ENCODE data around the gene LEMD1. TPM values are rescaled to one million over a fixed set of nuclear protein-coding genes. Genes with fewer than 3 reads are reported as not detected.
A peak's percentile ranks its signal among the peaks of the same experiment; 100 is the strongest.

The LEMD1 gene
- total RNA-seq, 2 experiments from 2014 or later, result not detected

GRCh38 chr1:205442051-205442725, 20.3 kb upstream of the LEMD1 start:
- no peak overlapping the region for H3K4me3 Mint-ChIP-seq
- Histone ChIP-seq H3K4me1 (ENCODE audit: insufficient read depth, low read length) (peaks cover 31% of the 10 kb centered on the region), H3K36me3 (ENCODE audit: insufficient read depth, low read length) (no peaks in the 10 kb centered on the region), H3K4me3 (ENCODE audit: low read length) (no peak overlapping the region), H3K27ac (ENCODE audit: low read depth in 1 of 2, low read length in 2 of 2) (no peak overlapping the region), H3K9me3 (ENCODE audit: control insufficient read depth in 1 of 2, insufficient read depth in 1 of 2, low read length in 2 of 2) (no peaks in the 10 kb centered on the region), H3K27me3 (ENCODE audit: control insufficient read depth in 1 of 2, insufficient read depth in 2 of 2, low read length in 2 of 2) (no peaks in the 10 kb centered on the region)
- H3K27ac Mint-ChIP-seq, result peak overlapping the region; percentile 90
- POLR2A ChIA-PET, result interaction anchor here (1.3 kb wide), 1 partner anchor 17 kb away, joined by 3 read pairs; no protein-coding TSS in a partner anchor
- CTCF ChIA-PET, result no interaction called here
- no peaks in the 10 kb centered on the region for H3K36me3 Mint-ChIP-seq (ENCODE audit: low read depth)
- DNase-seq (no peak), ATAC-seq (ENCODE audit: poor library complexity) (no peak)
- TF ChIP-seq CTCF (IDR thresholded peaks at IDR 0.05), result no peak
- H3K9me3 Mint-ChIP-seq, result no peaks in the 10 kb centered on the region
- peaks cover 26% of the 10 kb centered on the region for H3K4me1 Mint-ChIP-seq (ENCODE audit: low read depth)
- H3K27me3 Mint-ChIP-seq, result peaks cover 6% of the 10 kb centered on the region
- intact Hi-C loops (cut with DNase I, micrococcal nuclease), result loop anchor here in 1 of 2 experiments (5.0 kb wide), 1 partner anchor 45 kb away; no protein-coding TSS in a partner anchor

- ATAC-seq (ENCODE audit: poor library complexity) (no peak), DNase-seq (no peak)
- Mint-ChIP-seq H3K4me1 (ENCODE audit: low read depth) (peaks cover 26% of the 10 kb centered on the region), H3K4me3 (peak overlapping the region; percentile 88), H3K27ac (peak overlapping the region; percentile 90), H3K36me3 (ENCODE audit: low read depth) (no peaks in the 10 kb centered on the region), H3K9me3 (no peaks in the 10 kb centered on the region), H3K27me3 (peaks cover 5% of the 10 kb centered on the region)
- intact Hi-C loops (cut with DNase I, micrococcal nuclease), result loop anchor here in 1 of 2 experiments (5.0 kb wide), 1 partner anchor 46 kb away; no protein-coding TSS in a partner anchor
- Histone ChIP-seq H3K27ac (ENCODE audit: low read depth in 1 of 2, low read length in 2 of 2) (peak overlapping the region in 1 of 2 donors; percentile 75), H3K36me3 (ENCODE audit: insufficient read depth, low read length) (no peaks in the 10 kb centered on the region), H3K4me1 (ENCODE audit: insufficient read depth, low read length) (peaks cover 31% of the 10 kb centered on the region), H3K27me3 (ENCODE audit: control insufficient read depth in 1 of 2, insufficient read depth in 2 of 2, low read length in 2 of 2) (no peaks in the 10 kb centered on the region), H3K9me3 (ENCODE audit: control insufficient read depth in 1 of 2, insufficient read depth in 1 of 2, low read length in 2 of 2) (no peaks in the 10 kb centered on the region), H3K4me3 (ENCODE audit: low read length) (peak overlapping the region; percentile 57)
- TF ChIP-seq CTCF (IDR thresholded peaks at IDR 0.05), result no peak
- ChIA-PET POLR2A (interaction anchor here (1.0 to 1.5 kb wide), 5 partner anchors 11 to 166 kb away, joined by 3 to 6 read pairs (median 4); no protein-coding TSS in a partner anchor), CTCF (interaction anchor here (1.0 to 1.3 kb wide), 2 partner anchors 11 to 44 kb away, joined by 4 to 5 read pairs; no protein-coding TSS in a partner anchor)
These were observed 19.8 kb upstream of the LEMD1 start for GRCh38 chr1:205441716-205442050.

GRCh38 chr1:205441318-205441633, 19.4 kb upstream of the LEMD1 start:
- peaks cover 5% of the 10 kb centered on the region for H3K27me3 Mint-ChIP-seq

More at GRCh38 chr1:205441318-205441633, 19.4 kb upstream of the LEMD1 start:
- Mint-ChIP-seq H3K4me3 (peak overlapping the region; percentile 88), H3K4me1 (ENCODE audit: low read depth) (peaks cover 26% of the 10 kb centered on the region), H3K36me3 (ENCODE audit: low read depth) (no peaks in the 10 kb centered on the region), H3K27ac (peak overlapping the region; percentile 90), H3K9me3 (no peaks in the 10 kb centered on the region)
- ChIA-PET CTCF (interaction anchor here (1.0 to 1.3 kb wide), 3 partner anchors 11 to 166 kb away, joined by 3 to 5 read pairs (median 4); no protein-coding TSS in a partner anchor), POLR2A (interaction anchor here (0.6 to 1.5 kb wide), 7 partner anchors 11 to 190 kb away, joined by 3 to 6 read pairs (median 3); no protein-coding TSS in a partner anchor)
- peaks cover 0 to under 1% of the 10 kb centered on the region in 2 experiments for H3K27me3 ChIP-seq (ENCODE audit: control insufficient read depth in 1 of 2, insufficient read depth in 2 of 2, low read length in 2 of 2)
- no peak for TF ChIP-seq CTCF (IDR thresholded peaks at IDR 0.05)
- no peak for ATAC-seq (ENCODE audit: poor library complexity)
- no peak for DNase-seq
- H3K9me3 ChIP-seq (ENCODE audit: control insufficient read depth in 1 of 2, insufficient read depth in 1 of 2, low read length in 2 of 2), result no peaks in the 10 kb centered on the region
- no peaks in the 10 kb centered on the region for H3K36me3 ChIP-seq (ENCODE audit: insufficient read depth, low read length)
- peaks cover 31% of the 10 kb centered on the region for H3K4me1 ChIP-seq (ENCODE audit: insufficient read depth, low read length)
- H3K27ac ChIP-seq (ENCODE audit: low read depth in 1 of 2, low read length in 2 of 2), result peak overlapping the region in 1 of 2 donors; percentile 75
- intact Hi-C loops (cut with DNase I, micrococcal nuclease), result loop anchor here in 1 of 2 experiments (5.0 kb wide), 1 partner anchor 46 kb away; no protein-coding TSS in a partner anchor
- peak overlapping the region; percentile 57 for H3K4me3 ChIP-seq (ENCODE audit: low read length)

Data from CD4-positive, alpha-beta T cell (primary cell).